HPDE6-E6E7 (cell line): ENCODE measurements around the gene ENTPD7.

Experiments used
- DNase-seq: peaks from one replicate; pipeline ENCODE4 v3.0.0; 2011; ENCODE audit warnings: missing footprints; ENCODE audit errors: extremely low spot score

The ENTPD7 gene

DNA sequence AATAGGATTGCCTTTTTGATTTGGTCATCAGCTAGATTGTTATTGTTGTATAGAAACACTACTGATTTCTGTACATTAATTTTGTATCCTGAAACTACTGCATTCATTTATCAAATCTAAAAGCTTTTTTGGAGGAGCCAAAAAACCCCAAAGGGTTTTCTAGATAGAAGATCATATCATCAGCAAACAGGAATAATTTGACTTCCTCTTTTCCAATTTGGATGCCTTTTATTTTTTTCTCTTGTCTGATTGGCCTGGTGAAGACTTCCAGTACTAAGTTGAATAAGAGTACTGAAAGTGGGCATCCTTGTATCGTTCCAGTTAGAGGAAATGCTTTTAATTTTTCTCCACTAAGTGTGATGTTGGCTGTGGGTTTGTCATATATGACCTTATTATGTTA, 10.6 kb upstream of the ENTPD7 start:
- no peak for DNase-seq

DNA sequence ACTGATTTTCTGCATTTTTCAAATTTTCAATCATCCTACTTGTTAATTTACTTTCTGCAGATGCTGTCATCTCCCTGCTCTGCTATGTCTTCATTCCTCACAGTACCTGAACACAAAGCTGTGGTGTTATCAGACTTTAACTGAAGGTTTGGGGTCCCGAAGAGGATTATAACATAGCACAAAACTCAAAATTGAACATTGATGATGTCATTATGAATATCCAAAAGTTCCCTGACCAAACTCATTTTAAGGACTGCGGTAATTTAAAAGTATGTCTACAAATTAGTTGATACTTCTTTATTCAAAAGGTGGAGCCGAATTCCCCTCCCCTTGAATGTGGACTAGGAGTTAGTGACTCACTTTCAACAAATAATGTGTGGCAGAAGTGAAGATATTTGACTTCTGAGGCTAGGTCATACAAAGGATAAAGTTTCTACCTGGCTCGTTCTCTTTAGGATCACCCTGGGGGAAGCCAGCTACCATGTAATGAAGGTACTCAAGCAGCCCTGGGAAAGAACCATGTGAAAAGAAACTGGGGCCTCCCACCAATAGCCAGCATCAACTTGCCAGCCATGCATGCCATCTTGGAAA, 6.4 kb upstream of the ENTPD7 start:
- no peak for DNase-seq

DNA sequence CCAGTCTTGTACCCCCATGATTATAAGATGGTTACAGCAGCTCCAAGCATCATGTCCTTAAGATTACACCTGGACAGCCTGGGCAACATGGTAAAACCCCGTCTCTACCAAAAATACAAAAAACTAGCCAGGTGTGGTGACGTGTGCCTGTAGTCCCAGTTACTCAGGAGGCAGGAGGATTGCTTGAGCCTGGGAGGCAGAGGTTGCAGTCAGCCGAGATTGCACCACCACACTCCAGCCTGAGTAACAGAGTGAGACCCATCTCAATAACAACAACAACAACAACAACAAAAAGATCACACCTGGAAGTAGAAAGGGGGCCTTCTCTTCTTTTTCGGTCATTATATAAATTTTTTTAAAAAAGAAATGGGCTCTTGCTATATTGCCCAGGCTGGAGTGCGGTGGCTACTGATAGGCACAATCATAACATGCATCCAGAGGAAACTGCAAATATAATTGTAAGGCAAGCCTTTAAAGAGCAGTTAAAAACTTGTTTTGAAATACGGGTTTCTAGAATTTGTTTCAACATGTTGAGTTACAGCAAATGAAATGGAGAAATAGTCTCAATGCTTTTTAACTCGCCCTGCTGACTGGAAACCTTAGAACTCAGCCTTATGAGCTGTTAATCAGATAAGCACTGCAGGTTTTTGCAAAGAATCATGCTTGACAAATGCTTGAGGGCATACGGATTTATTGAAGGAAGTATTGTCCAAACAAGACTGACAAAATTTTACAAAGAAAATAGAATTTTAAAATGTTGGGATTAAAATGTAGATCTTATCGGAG, 4.7 kb upstream of the ENTPD7 start:
- DNase-seq, result peak; percentile 58

DNA sequence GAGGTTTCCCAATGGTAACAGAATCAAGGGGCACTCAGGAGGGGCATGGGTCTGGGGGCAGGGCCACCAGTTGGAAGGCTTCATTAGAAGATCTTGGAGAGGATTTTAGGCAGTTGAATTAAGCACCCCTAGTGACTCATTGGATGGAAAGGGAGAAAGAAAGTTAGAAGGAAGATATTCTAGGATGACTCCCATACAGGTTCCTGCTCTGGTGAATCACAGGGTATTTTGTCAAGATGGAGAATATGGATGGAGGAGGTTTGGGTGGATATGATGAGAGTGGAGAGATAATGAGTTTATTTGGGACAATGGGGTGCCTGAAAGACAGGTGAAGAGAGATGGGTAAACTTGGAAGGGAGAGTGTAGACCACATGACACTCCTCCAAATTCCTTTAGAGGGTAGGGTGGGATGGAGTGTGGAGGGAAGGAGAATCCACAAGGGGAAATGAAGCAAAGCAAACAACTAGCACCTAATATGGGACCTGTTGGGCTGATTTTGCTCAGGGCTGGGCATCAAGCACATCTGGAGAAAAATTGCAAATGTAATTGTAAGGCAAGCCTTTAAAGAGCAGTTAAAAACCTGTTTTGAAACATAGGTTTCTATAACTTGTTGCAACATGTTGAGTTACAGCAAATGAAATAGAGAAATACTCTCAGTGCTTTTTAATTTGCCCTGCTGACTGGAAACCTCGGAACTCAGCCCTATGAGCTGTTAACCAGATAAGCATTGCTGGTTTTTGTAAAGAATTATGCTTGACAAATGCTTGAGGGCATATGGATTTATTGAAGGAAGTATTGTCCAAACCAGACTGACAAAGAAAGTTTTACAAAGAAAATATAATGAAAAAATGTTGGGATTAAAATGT, 2.9 kb upstream of the ENTPD7 start:
- DNase-seq, result no peak

DNA sequence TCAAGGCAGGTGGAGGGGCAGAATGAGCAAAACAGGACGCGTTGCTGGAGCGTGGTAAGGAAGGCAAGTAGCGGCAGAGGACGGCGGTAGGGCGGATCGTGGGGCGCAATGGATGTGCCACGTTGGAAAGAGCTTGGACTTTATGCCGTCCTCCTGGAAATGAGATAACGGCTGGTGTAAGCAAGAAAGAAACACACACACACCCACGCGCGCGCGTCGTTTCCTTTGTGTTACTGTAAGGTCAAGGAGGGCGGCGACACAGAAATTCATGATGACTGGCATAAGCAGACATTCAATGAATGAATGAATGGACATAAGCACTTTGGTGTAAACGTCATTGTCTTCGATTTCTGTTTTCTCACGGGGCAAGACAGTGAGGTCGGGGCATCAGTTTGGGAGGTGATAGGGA, 683 bp upstream of the ENTPD7 start:
- DNase-seq, result no peak

DNA sequence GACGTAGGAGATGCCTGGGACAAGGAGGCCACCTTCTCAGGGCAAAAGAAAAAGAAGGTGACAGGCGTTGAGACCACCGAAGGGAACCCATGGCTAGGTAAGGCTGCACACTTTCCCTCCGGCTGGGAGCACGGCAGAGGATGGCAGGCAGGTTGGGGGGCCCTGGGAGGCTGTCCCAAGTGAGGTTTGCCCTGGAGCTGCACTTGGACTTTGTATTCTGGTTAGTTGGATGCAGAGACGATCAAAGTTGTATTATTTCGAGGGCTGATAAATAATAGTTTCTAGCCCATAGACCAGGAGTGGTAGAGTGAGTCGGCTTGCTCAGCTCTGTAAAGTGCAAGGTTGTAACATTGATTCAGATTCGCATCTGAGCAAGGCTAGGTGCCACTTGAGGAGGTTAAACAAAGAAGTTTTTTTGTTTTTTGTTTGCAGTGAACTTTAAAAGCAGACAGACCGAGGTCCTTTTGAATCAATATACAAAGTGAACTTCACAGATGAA, 608 bp downstream of the ENTPD7 start:
- DNase-seq, result no peak

DNA sequence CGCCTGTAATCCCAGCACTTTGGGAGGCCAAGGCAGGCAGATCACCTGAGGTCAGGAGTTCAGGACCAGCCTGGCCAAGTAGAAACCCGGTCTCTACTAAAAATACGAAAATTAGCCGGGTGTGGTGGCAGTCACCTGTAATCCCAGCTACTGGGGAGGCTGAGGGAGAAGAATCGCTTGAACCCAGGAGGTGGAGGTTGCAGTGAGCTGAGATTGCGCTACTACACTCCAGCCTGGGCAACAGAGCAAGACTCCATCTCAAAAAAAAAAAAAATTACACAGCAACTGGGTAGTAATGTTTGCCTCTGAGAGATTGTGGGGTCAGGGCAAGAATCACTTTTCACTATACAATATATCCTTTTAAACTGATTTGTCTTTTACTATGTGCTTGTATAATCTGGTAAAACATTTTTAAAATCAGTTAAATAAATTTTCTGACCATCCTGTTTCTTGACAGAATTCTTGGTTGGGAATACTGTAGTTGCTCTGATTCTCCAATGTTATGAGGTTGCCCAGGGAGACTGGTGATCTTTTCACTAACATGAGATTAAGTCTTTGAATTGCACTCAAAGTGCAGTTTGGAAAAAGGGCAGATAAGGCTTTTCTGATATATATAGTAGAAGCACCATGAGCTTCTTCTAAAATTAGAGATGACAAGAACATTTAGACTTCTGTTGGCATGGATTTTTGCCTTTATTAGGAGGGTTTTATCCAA, 1.5 kb downstream of the ENTPD7 start:
- no peak for DNase-seq

DNA sequence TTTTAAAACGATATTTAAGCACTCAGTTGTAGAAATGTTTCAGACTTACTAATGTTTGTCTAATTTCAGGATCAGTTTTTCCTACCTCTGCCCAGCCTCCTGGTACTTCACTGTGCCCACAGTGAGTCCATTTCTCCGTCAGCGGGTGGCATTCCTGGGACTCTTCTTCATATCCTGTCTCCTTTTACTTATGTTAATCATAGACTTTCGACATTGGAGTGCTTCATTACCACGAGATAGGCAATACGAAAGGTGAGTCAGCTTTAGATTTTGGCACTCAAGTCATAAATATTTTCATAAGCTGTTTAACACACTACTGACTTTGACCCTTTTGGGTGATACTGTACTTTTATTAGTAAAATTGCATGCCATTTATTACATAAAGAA, 2.1 kb downstream of the ENTPD7 start:
- peak; percentile 80 for DNase-seq

DNA sequence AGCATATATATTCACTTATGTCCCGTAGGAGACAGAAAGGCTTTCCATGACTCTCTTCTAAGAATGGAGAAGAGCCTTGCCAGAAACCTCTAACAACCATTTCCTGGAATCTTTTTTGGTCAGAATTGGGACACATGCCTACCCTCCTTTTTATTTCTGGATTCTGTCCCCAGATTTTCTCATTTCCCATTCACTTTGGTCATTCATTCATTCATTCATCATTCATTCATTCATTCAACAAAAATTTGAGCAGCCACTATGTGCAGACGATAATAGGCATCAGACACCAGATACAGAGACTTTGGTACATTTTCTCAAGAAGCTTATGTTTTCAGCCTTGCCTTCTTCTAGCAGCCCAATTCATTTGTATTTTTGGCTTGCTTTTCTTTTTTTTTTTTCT, 6.0 kb downstream of the ENTPD7 start:
- DNase-seq, result no peak

DNA sequence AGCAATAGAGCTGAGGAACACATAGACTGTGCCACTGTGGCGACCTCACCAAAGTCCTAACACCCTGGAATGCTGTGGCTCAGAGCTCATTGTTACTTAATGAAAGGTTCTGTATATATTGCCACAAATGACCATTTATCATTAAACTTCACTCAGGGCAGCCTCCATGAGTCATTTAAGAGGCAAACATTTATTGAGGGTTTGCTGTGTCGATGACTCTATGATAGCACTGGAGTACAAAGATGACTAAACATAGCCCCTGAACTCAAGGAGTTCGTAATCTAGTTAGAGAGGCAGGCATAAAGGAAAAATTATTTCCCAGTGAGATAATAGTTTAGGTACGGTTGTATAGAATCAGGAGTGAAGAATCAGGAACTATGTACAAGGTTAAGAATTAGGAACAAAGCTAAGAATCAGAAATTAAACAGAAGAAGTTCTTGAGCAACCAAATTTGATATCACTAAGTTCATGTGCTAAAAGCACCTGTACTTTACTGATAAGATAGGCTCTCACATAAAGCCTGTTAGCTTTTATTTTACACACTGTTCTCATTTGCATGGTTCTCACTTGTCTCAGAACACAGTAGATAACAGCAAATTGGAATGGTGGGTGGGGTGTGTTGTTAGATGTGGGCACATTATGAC, 7.9 kb downstream of the ENTPD7 start:
- no peak for DNase-seq

DNA sequence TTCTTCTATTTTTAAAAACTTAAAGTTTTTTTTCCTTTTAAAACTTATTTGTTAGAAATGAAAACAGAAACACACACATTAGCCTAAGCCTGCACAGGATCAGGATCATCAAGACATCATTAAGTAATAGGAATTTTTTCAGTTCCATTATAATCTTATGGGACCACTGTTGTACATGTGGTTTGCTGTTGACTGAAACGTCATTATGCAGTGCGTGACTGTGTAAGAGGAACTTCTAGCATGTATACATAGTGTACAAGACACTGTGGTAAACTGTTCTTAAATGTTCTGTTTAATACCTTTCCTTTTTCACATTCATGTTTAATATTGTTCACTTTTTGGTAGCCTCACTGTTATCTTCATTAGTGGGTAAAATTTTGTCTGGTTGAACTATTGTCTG, 12.1 kb downstream of the ENTPD7 start:
- no peak for DNase-seq

DNA sequence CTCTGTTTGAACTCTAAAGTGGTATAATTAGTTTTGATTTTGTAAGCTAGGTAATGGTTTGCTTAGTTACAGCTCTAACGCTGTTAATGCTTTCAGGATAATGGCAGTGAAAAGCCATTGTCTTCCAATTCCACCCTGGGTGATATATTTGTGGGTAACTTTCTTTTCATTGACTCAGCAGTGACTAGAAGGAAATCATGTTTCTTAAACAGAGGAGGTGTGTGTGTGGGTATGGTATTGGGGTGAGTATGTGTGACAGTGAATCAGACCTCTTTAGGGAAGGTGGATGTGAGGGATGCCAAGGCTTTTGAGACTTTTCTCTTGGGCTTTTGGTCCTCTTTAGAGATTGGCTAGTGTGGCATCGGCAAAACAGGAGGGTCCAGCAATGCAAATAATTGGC, 13.6 kb downstream of the ENTPD7 start:
- no peak for DNase-seq

DNA sequence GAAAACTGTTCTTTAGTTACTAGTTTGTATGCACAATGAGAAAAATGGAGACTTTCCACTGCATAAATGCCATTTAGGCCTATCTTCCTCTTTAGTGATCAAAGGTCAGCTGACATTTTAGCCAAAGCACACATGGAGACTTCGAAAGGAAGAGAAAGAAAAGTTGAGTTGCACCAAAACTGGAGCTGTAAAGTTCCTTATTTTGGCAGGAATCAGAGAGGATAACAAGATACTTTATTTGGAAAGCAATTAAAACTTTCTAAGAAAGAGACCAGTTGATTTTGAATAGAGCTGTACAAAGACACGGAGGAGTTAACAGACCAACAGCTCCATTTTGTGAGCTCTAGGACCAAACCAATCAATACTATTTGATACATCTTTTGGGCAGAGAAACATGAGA, 14.2 kb downstream of the ENTPD7 start:
- DNase-seq, result no peak

DNA sequence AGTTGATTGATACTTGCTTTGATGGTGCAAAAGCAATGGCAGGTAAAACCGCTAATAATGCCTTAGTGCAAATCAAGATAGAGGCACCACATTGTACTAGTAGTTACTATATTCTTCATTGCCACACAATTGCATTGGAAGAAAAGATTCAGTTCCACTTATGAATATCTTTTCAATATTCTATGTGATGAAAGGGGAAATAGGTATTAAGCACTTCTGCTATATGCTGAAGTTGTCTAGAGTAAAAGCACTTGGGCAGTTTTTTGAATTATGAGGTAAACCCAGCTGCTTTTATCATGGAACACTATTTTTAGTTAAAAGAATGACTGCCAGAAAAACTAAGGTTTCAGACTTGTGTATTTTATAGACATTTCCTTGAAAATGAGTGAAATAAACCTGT, 15.5 kb downstream of the ENTPD7 start:
- DNase-seq, result no peak

DNA sequence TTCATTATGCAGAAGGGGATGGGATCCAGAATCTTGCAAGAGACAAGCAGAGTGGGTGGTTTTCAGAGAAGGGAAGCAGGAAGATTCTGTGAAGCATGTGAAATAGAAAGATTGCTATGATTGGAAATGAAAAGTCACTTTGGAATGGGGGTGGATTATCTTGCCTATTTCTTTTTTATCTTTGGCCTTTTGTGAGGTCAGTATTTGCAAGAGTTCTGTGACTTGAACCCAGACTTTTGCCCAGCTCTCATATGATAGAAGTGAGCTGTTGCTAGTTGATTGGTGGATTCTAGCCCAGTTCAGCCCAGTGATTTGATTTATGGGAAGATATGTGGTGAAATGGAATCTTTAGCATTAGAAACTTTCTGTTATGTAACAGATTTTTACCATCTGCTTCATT, 17.1 kb downstream of the ENTPD7 start:
- DNase-seq, result no peak

DNA sequence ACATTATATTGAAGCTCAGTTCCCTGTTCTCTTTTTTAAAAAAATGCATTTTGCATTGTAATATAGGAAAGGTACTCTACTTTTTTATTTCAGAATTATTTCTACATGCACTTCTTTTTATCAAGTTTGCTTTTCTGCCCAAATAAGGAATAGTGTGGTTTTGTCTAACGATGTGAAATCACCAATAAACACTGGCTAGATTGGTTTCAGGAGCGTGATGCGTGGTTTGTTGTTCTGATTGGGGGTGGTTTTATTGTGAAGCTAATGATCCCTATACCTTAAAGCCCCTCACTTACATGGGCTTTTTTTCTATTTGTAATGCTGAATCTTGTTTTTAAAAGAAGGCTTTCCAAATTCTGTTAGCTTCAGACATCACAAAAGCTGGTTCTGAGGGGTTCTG, 17.6 kb downstream of the ENTPD7 start:
- DNase-seq, result no peak

DNA sequence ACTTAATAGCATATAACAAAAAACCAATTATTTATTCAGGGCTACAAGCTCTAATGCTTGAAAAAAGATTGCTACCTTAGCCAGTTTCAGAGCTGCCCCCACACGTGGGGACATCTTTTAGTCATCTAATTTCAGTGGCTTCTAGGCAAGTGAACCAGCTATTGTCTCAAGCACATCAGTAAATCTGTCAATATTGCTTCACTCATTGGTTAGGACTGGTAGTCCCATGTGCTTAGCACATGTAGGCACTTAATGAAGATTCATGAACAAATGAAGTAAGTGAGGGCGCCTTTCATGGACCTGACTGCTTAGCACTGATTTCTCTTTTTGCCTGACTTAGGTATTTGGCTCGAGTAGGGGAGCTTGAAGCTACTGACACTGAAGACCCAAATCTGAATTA, 19.6 kb downstream of the ENTPD7 start:
- DNase-seq, result no peak

DNA sequence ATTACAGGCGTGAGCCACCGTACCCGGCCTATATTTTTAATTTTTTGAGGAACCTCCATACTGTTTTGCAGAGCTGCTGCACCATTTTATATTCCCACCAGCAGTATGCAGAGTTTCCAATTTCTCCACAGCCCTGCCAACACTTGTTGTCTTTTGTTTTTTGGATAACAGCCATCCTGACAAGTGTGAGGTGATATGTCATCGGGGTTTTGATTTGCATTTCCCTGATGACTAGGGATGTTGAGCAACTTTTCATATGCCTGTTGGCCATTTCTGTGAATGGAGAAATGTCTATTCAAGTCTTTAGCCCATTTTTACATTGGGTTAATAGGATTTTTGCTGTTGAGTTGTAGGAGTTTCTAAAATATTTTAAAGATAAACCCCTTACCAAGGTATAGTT, 22.2 kb downstream of the ENTPD7 start:
- no peak for DNase-seq

DNA sequence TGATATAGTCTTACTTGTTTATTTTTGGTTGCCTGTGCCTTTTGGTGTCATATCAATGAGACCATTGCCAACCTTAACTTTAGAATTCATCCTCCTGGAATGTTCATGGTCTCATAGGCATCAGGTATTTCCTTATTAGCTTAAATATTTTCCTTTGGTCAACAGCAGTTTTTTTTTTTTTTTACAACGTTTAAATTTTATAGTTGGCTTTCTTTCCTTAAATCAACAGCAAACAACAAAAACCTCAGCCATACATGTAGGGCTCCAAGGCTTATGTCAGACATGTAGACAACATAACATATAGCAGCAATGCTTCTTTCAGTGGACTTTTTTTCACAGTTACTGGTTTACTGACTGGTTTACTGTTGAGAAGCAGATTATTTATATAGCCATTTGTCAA, 22.7 kb downstream of the ENTPD7 start:
- DNase-seq, result no peak

DNA sequence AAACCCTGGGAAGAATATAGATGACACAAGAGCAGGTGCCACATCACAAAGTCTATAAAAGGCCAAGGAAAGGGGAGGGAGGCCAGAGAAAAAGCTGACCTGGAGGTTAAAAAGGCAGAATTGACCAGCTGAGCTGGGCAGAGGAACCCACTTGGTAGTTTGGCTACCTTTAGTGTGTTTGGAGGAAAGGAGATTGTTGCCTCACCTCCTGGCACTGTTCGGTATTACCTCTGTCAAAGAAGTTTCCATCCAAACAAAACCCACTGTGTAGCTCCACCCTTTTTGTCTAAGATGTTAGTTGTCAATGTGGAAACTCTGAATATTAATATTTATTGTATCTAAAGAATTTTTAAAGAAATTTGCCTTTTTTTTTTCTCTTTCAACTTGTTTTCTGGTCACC, 23.4 kb downstream of the ENTPD7 start:
- DNase-seq, result no peak

DNA sequence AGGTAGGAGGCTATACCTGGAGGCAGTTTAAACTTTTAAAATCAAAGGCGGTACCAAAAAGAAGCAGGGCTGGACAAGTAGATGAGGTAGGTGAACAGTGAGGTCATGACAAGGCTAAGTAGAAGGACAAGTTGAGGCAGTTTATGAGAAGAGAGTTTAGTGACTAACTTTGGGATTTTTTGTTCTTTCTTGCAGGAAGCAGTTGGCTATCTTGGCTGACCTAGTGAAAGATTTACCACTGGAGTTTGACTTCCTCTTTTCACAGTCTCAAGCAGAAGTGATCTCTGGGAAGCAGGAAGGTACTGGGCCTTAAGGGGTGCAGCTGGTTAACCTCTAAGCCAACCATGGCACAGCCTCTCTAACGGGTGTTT, 26.3 kb downstream of the ENTPD7 start:
- peak; percentile 61 for DNase-seq

DNA sequence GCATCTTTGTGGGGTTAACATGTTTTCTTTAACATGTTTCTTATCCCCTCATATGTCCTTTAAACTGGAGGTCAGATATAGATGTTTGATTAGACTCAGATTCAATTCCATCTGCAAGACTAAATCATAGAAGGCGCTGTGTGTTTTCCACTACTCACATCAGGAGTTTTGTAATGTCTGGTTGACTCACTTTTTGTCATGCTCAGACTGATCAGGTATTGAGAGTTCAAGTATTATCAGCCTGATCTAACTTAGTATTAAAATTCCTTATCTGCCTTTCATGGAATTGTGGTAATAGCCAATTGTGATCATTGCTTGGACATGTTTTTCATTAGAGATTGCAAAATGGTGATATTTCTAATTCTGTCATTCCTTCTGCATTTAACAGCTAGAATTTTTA, 30.2 kb downstream of the ENTPD7 start:
- DNase-seq, result no peak
